Activated naive CD4-positive, alpha-beta T cell treated with anti-CD3 and anti-CD28 coated beads, Interleukin-2, amount 10 ng/mL, durations not matched to agents 7 days and 5 days (primary cell): ENCODE results near the gene COQ8B.

Source experiments
- CTCF ChIA-PET: fragments of 350-600 bp; sonication (Branson Sonifier 250); formaldehyde crosslinking; loops from one replicate; lab custom pipeline; 2021; ENCODE audit warnings: antibody characterized with exemption; lab: Charles Lee
- DNase-seq: peaks from one replicate; pipeline ENCODE4 v3.0.0-alpha.2; 2020
- H3K27ac Mint-ChIP-seq: one replicate; pipeline ENCODE4 v1.8.0; 2021; ENCODE audit warnings: mild to moderate bottlenecking, moderate library complexity, mixed read lengths
- H3K27me3 Mint-ChIP-seq: one replicate; pipeline ENCODE4 v1.8.0; 2021; ENCODE audit warnings: mild to moderate bottlenecking, mixed read lengths
- H3K36me3 Mint-ChIP-seq: one replicate; pipeline ENCODE4 v1.8.0; 2021; ENCODE audit warnings: mixed read lengths
- H3K4me1 Mint-ChIP-seq: one replicate; pipeline ENCODE4 v1.8.0; 2021; ENCODE audit warnings: mixed read lengths
- H3K4me3 Mint-ChIP-seq: one replicate; pipeline ENCODE4 v1.8.0; 2021; ENCODE audit warnings: mild to moderate bottlenecking, moderate library complexity, mixed read lengths
- H3K9me3 Mint-ChIP-seq: one replicate; pipeline ENCODE4 v1.8.0; 2021; ENCODE audit warnings: mixed read lengths

COQ8B gene

DNA sequence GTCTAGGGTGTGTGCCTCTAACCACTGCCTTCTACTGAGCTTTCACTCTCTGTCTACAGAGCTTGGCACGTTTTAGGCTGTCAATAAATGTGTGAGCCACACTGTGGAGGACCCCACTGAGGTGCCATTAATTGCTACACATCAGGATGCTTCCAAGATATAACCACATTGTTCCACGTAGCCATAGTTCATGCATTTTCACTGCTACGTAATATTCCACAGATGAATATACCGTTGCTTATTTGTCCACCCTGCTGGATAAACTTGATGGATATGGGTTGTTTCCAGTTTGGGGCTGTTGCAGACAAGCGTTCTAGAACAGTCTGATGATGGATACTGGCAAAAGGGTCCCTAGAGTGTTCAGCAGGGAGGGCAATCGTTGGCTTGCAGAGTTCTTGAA lies 14.9 kb downstream of the COQ8B start:
- CTCF ChIA-PET: no interaction called here
- H3K9me3 Mint-ChIP-seq: no peaks in the 10 kb centered on the region
- H3K27ac Mint-ChIP-seq: no peak overlapping the region
- no peak for DNase-seq
- H3K4me1 Mint-ChIP-seq: no peaks in the 10 kb centered on the region
- no peaks in the 10 kb centered on the region for H3K27me3 Mint-ChIP-seq
- no peak overlapping the region for H3K4me3 Mint-ChIP-seq
- H3K36me3 Mint-ChIP-seq: peaks cover 25% of the 10 kb centered on the region

DNA sequence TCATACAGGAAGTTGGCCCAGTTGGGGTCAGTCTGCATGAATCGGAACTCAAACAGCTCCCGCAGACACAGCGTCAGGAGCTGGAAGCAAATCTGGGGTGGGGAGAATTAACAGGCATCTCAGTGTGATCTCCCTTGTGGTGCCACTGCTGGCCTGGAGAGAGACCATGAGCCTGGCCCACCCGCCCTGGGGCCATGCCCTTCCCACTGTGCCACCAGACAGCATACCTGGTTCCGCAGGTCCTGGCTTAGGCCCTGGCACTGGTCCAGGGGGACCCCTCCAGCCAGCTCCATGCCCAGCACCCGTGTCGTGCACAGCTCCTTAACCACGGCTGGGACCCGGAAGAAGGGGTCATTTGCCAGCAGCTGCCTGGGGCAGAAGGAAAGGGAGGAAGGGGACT lies 16.6 kb downstream of the COQ8B start:
- H3K27me3 Mint-ChIP-seq: no peaks in the 10 kb centered on the region
- no peaks in the 10 kb centered on the region for H3K4me1 Mint-ChIP-seq
- no peak overlapping the region for H3K27ac Mint-ChIP-seq
- no peak for DNase-seq
- CTCF ChIA-PET: no interaction called here
- H3K36me3 Mint-ChIP-seq: peaks cover 23% of the 10 kb centered on the region
- H3K9me3 Mint-ChIP-seq: no peaks in the 10 kb centered on the region
- no peak overlapping the region for H3K4me3 Mint-ChIP-seq

- CTCF ChIA-PET: no interaction called here
- DNase-seq: no peak
- Mint-ChIP-seq H3K27ac (no peak overlapping the region), H3K4me3 (no peak overlapping the region), H3K4me1 (no peaks in the 10 kb centered on the region), H3K27me3 (no peaks in the 10 kb centered on the region), H3K9me3 (no peaks in the 10 kb centered on the region), H3K36me3 (peaks cover 8% of the 10 kb centered on the region)
These were observed 19.7 kb downstream of the COQ8B start for GRCh38 chr19:40697007-40697406.

- no peak for DNase-seq
- H3K9me3 Mint-ChIP-seq: no peaks in the 10 kb centered on the region
- no peaks in the 10 kb centered on the region for H3K4me1 Mint-ChIP-seq
- H3K27ac Mint-ChIP-seq: no peak overlapping the region
- CTCF ChIA-PET: no interaction called here
- H3K4me3 Mint-ChIP-seq: no peak overlapping the region
- no peaks in the 10 kb centered on the region for H3K27me3 Mint-ChIP-seq
- peaks cover 1% of the 10 kb centered on the region for H3K36me3 Mint-ChIP-seq
These were observed 20.8 kb downstream of the COQ8B start for GRCh38 chr19:40695881-40696280.

- Mint-ChIP-seq H3K4me1 (peaks cover 3% of the 10 kb centered on the region), H3K27me3 (no peaks in the 10 kb centered on the region), H3K27ac (no peak overlapping the region), H3K4me3 (no peak overlapping the region), H3K36me3 (peaks cover 2% of the 10 kb centered on the region), H3K9me3 (no peaks in the 10 kb centered on the region)
- DNase-seq: no peak
- CTCF ChIA-PET: no interaction called here
These were observed 22.8 kb downstream of the COQ8B start for GRCh38 chr19:40693896-40694295.

DNA sequence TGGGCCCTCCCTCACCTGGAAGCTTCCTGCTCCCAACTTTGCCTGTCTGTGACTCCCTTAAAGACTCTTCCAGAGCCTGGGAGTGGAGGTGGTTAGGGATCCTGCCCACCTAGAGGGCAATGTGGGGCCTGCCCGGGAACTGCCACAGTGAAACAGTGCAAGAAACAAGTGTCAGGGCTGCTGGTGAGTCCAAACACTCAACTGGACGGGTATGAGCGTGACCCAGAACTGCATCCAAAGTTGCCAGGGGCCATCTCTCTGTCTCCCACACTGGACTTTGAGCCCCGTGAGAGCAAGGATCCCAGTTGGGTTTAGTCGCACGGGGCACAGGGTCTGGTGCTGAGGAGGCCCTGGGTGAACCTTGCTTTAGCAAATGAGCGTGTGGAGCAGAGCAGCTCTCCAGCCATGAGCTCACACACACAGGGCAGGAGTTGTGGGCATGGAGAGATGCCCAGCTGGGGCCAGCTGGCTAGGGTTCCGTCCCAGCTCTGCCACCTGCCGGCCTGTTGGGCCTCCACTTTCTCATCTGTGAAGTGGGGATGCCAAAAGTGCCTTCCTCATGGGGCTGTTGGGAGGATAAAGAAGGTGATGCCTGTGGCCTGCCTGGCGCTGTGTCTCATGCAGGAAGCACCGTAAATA lies 23.4 kb downstream of the COQ8B start:
- no peak for DNase-seq
- Mint-ChIP-seq H3K27me3 (no peaks in the 10 kb centered on the region), H3K9me3 (no peaks in the 10 kb centered on the region), H3K4me3 (no peak overlapping the region), H3K36me3 (peaks cover 2% of the 10 kb centered on the region), H3K4me1 (peaks cover 3% of the 10 kb centered on the region), H3K27ac (no peak overlapping the region)
- CTCF ChIA-PET: no interaction called here

DNA sequence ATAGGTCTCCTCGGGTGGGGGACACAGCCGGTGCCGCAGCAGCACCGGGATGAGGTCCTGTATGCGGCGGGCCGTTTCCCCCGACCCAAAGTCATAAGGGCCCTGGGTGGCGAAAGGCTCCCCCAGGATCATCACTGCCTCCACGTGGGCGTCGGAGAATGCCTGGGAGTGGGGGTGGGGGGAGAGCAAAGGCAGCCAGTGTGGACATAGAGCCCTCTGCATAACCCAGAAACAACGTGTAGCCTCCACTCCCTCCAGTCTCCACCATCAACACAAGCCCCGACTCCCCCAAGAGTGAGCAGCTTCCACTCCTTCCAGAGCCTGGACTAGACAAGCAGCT lies 24.5 kb downstream of the COQ8B start:
- peaks cover 1% of the 10 kb centered on the region for H3K36me3 Mint-ChIP-seq
- CTCF ChIA-PET: interaction anchor here (1.1 kb wide), 1 partner anchor 115 kb away, joined by 4 read pairs; no protein-coding TSS in a partner anchor
- no peak overlapping the region for H3K4me3 Mint-ChIP-seq
- peaks cover 3% of the 10 kb centered on the region for H3K4me1 Mint-ChIP-seq
- H3K27ac Mint-ChIP-seq: no peak overlapping the region
- H3K9me3 Mint-ChIP-seq: no peaks in the 10 kb centered on the region
- no peaks in the 10 kb centered on the region for H3K27me3 Mint-ChIP-seq
- no peak for DNase-seq

- CTCF ChIA-PET: interaction anchor here (1.1 to 1.6 kb wide), 2 partner anchors 29 to 115 kb away, joined by 4 read pairs; no protein-coding TSS in a partner anchor
- no peak overlapping the region for H3K4me3 Mint-ChIP-seq
- H3K27me3 Mint-ChIP-seq: no peaks in the 10 kb centered on the region
- H3K9me3 Mint-ChIP-seq: no peaks in the 10 kb centered on the region
- H3K36me3 Mint-ChIP-seq: peaks cover 1% of the 10 kb centered on the region
- H3K4me1 Mint-ChIP-seq: peaks cover 3% of the 10 kb centered on the region
- no peak overlapping the region for H3K27ac Mint-ChIP-seq
- no peak for DNase-seq
These were observed 25.1 kb downstream of the COQ8B start for GRCh38 chr19:40691421-40692211.

GRCh38 chr19:40690693-40691420 lies 25.8 kb downstream of the COQ8B start:
- Mint-ChIP-seq H3K27me3 (no peaks in the 10 kb centered on the region), H3K36me3 (peaks cover 3% of the 10 kb centered on the region), H3K4me3 (peak overlapping the region; percentile 85), H3K4me1 (peaks cover 3% of the 10 kb centered on the region), H3K27ac (peak overlapping the region; percentile 90), H3K9me3 (no peaks in the 10 kb centered on the region)
- CTCF ChIA-PET: interaction anchor here (1.1 to 1.6 kb wide), 2 partner anchors 28 to 116 kb away, joined by 4 read pairs; no protein-coding TSS in a partner anchor
- DNase-seq: peak; percentile 91

GRCh38 chr19:40690050-40690692 lies 26.5 kb downstream of the COQ8B start, which contains the start of gene NUMBL:
NUMBL (minus strand) TSS chr19:40690651; CDS start chr19:40690483, 168 bp downstream.
- peaks cover 6% of the 10 kb centered on the region for H3K36me3 Mint-ChIP-seq
- CTCF ChIA-PET: interaction anchor here (1.6 kb wide), 1 partner anchor 27 kb away, joined by 4 read pairs; no protein-coding TSS in a partner anchor
- peak within 1 kb of the TSS; percentile 90 for H3K27ac Mint-ChIP-seq
- H3K27me3 Mint-ChIP-seq: no peaks in the 10 kb centered on the region
- peak within 1 kb of the TSS; percentile 85 for H3K4me3 Mint-ChIP-seq
- H3K4me1 Mint-ChIP-seq: peaks cover 3% of the 10 kb centered on the region
- no peaks in the 10 kb centered on the region for H3K9me3 Mint-ChIP-seq
- DNase-seq: no peak

GRCh38 chr19:40689339-40690049 lies 27.2 kb downstream of the COQ8B start:
- H3K36me3 Mint-ChIP-seq: peaks cover 6% of the 10 kb centered on the region
- H3K27me3 Mint-ChIP-seq: no peaks in the 10 kb centered on the region
- CTCF ChIA-PET: no interaction called here
- no peaks in the 10 kb centered on the region for H3K9me3 Mint-ChIP-seq
- DNase-seq: peak; percentile 37
- no peak overlapping the region for H3K4me3 Mint-ChIP-seq
- H3K4me1 Mint-ChIP-seq: peaks cover 3% of the 10 kb centered on the region
- H3K27ac Mint-ChIP-seq: no peak overlapping the region

DNA sequence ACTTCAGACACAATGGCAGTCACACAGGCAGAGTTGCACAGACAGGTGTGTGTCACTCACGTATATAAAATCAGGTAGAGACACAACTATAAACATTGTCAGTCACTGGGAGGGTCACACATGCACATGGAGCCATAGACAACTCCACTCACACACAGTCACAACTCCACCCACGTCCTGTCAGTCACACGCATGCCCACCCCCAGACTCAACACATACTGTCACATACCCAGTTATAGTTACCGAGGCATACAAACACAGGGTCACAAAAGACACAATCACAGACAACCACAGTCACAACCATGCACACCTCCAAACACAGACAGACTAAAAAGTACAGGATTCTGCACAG lies 27.7 kb downstream of the COQ8B start:
- Mint-ChIP-seq H3K27ac (no peak overlapping the region), H3K4me3 (no peak overlapping the region), H3K4me1 (peaks cover 3% of the 10 kb centered on the region), H3K36me3 (peaks cover 6% of the 10 kb centered on the region), H3K9me3 (no peaks in the 10 kb centered on the region), H3K27me3 (no peaks in the 10 kb centered on the region)
- CTCF ChIA-PET: no interaction called here
- DNase-seq: no peak

DNA sequence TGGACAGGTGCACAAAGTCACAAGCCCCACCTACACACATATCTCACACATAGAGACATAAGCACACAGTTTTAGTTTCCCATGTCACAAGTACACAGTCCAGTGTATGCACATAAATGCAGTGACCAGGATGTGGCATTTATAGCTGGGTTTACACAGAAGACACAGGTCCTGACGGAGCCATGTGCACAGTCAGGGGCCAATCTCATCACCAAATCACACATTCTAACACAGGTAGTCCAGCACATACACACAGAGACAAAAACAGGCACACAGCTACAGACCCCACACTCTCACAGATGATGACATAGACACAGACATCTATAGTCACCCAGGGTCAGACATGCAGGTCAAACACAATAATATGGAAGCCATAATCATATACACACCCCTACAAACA lies 28.4 kb downstream of the COQ8B start:
- no peak for DNase-seq
- Mint-ChIP-seq H3K27me3 (no peaks in the 10 kb centered on the region), H3K9me3 (no peaks in the 10 kb centered on the region), H3K27ac (no peak overlapping the region), H3K36me3 (peaks cover 6% of the 10 kb centered on the region), H3K4me1 (peaks cover 3% of the 10 kb centered on the region), H3K4me3 (no peak overlapping the region)
- CTCF ChIA-PET: no interaction called here
